Measurements from ENCODE around the gene LAMB4. TPM values are rescaled to one million over a fixed set of nuclear protein-coding genes. Genes with fewer than 3 reads are reported as not detected.

LAMB4 gene
- total and polyA plus RNA-seq, 2 donors from 2014 or later = 1.2 to 5.4 TPM

GRCh38 chr7:108101759-108102158 lies 28.4 kb downstream of the LAMB4 start:
- Histone ChIP-seq H3K27me3 (ENCODE audit: control insufficient read depth, insufficient read depth, low read length) (no peaks in the 10 kb centered on the region), H3K4me3 (ENCODE audit: low read length in 3 of 3) (no peak overlapping the region), H3K9ac (ENCODE audit: low read length in 3 of 3) (no peak overlapping the region), H3K27ac (ENCODE audit: low read depth in 2 of 2, low read length in 2 of 2) (no peak overlapping the region), H3K36me3 (ENCODE audit: control insufficient read depth in 2 of 3, insufficient read depth in 3 of 3, low read length in 3 of 3) (no peaks in the 10 kb centered on the region), H3K9me3 (ENCODE audit: control insufficient read depth in 2 of 3, insufficient read depth in 1 of 3, low read length in 3 of 3) (no peaks in the 10 kb centered on the region), H3K4me1 (ENCODE audit: control insufficient read depth in 2 of 3, insufficient read depth in 2 of 3, low read depth in 1 of 3, low read length in 3 of 3) (no peaks in the 10 kb centered on the region)
- DNase-seq = no peak
- TF ChIP-seq CTCF (IDR thresholded peaks at IDR 0.05; ENCODE audit: borderline replicate concordance, extremely low read depth, insufficient read depth) = no peak
- FAIRE-seq = no peak
- intact Hi-C loops (cut with DNase I) = no loop called here

- intact Hi-C loops (cut with DNase I) = no loop called here
- Histone ChIP-seq H3K4me3 (ENCODE audit: low read length in 3 of 3) (no peak overlapping the region), H3K27me3 (ENCODE audit: control insufficient read depth, insufficient read depth, low read length) (no peaks in the 10 kb centered on the region), H3K9me3 (ENCODE audit: control insufficient read depth in 2 of 3, insufficient read depth in 1 of 3, low read length in 3 of 3) (no peaks in the 10 kb centered on the region), H3K27ac (ENCODE audit: low read depth in 2 of 2, low read length in 2 of 2) (no peak overlapping the region), H3K9ac (ENCODE audit: low read length in 3 of 3) (no peak overlapping the region), H3K4me1 (ENCODE audit: control insufficient read depth in 2 of 3, insufficient read depth in 2 of 3, low read depth in 1 of 3, low read length in 3 of 3) (peaks cover under 1 to 7% (median 7%) of the 10 kb centered on the region in 3 donors), H3K36me3 (ENCODE audit: control insufficient read depth in 2 of 3, insufficient read depth in 3 of 3, low read length in 3 of 3) (no peaks in the 10 kb centered on the region)
- peak in 1 of 5 donors; percentile 66 for DNase-seq
- FAIRE-seq = no peak
- TF ChIP-seq CTCF (IDR thresholded peaks at IDR 0.05; ENCODE audit: borderline replicate concordance, extremely low read depth, insufficient read depth) = no peak
Observed at GRCh38 chr7:108099713-108100112, 30.4 kb downstream of the LAMB4 start.

GRCh38 chr7:108097703-108098102 lies 32.5 kb downstream of the LAMB4 start:
- no peaks in the 10 kb centered on the region for H3K9me3 ChIP-seq (ENCODE audit: control insufficient read depth in 2 of 3, insufficient read depth in 1 of 3, low read length in 3 of 3)
- no peak for FAIRE-seq
- intact Hi-C loops (cut with DNase I) = no loop called here
- H3K4me3 ChIP-seq (ENCODE audit: low read length in 3 of 3) = no peak overlapping the region
- no peak overlapping the region for H3K27ac ChIP-seq (ENCODE audit: low read depth in 2 of 2, low read length in 2 of 2)
- TF ChIP-seq CTCF (IDR thresholded peaks at IDR 0.05; ENCODE audit: borderline replicate concordance, extremely low read depth, insufficient read depth) = peak; percentile 27
- no peak for DNase-seq
- H3K4me1 ChIP-seq (ENCODE audit: control insufficient read depth in 2 of 3, insufficient read depth in 2 of 3, low read depth in 1 of 3, low read length in 3 of 3) = peaks cover 7 to 11% (median 10%) of the 10 kb centered on the region in 3 donors
- H3K36me3 ChIP-seq (ENCODE audit: control insufficient read depth in 2 of 3, insufficient read depth in 3 of 3, low read length in 3 of 3) = no peaks in the 10 kb centered on the region
- no peaks in the 10 kb centered on the region for H3K27me3 ChIP-seq (ENCODE audit: control insufficient read depth, insufficient read depth, low read length)
- H3K9ac ChIP-seq (ENCODE audit: low read length in 3 of 3) = no peak overlapping the region

GRCh38 chr7:108096996-108097395 lies 33.2 kb downstream of the LAMB4 start:
- Histone ChIP-seq H3K4me1 (ENCODE audit: control insufficient read depth in 2 of 3, insufficient read depth in 2 of 3, low read depth in 1 of 3, low read length in 3 of 3) (peaks cover 7 to 11% (median 10%) of the 10 kb centered on the region in 3 donors), H3K27ac (ENCODE audit: low read depth in 2 of 2, low read length in 2 of 2) (no peak overlapping the region), H3K9me3 (ENCODE audit: control insufficient read depth in 2 of 3, insufficient read depth in 1 of 3, low read length in 3 of 3) (no peaks in the 10 kb centered on the region), H3K4me3 (ENCODE audit: low read length in 3 of 3) (no peak overlapping the region), H3K9ac (ENCODE audit: low read length in 3 of 3) (no peak overlapping the region), H3K36me3 (ENCODE audit: control insufficient read depth in 2 of 3, insufficient read depth in 3 of 3, low read length in 3 of 3) (no peaks in the 10 kb centered on the region), H3K27me3 (ENCODE audit: control insufficient read depth, insufficient read depth, low read length) (no peaks in the 10 kb centered on the region)
- peak in 1 of 5 donors; percentile 49 for DNase-seq
- no peak for FAIRE-seq
- intact Hi-C loops (cut with DNase I) = no loop called here
- TF ChIP-seq CTCF (IDR thresholded peaks at IDR 0.05; ENCODE audit: borderline replicate concordance, extremely low read depth, insufficient read depth) = no peak
